ENCODE results near the gene GJA1. TPM values are rescaled to one million over a fixed set of nuclear protein-coding genes. Genes with fewer than 3 reads are reported as not detected.
"Not testable (repeated sequence)": the region's sequence is repeated elsewhere in the genome, so short reads cannot be mapped to it uniquely, and the experiment has no call there.

GJA1 gene
- 47.8 TPM for total RNA-seq
- 14.2 TPM for polyA plus RNA-seq (ENCODE audit: insufficient read depth, low read depth, low replicate concordance)
- long read RNA-seq, donor 1, partial matches to known transcripts = 0 of 4 reads
- long read RNA-seq, donor 1, other reads (novel, unspliced or antisense) = 0 of 4 reads
- long read RNA-seq, donor 2, transcript GJA1-204 (2 exons, 3,152 nt) = major isoform, 9 of 35 reads
- long read RNA-seq, donor 2, partial matches to known transcripts = 26 of 35 reads
- long read RNA-seq, donor 2, other reads (novel, unspliced or antisense) = 0 of 35 reads
- long read RNA-seq, donor 3, transcript GJA1-204 (2 exons, 3,152 nt) = major isoform, 9 of 10 reads
- long read RNA-seq, donor 3, partial matches to known transcripts = 0 of 10 reads
- long read RNA-seq, donor 3, other reads (novel, unspliced or antisense) = 0 of 10 reads
- long read RNA-seq, donor 4, partial matches to known transcripts = 0 of 3 reads
- long read RNA-seq, donor 4, other reads (novel, unspliced or antisense) = 0 of 3 reads
- long read RNA-seq, donor 5, partial matches to known transcripts = 0 of 2 reads
- long read RNA-seq, donor 5, other reads (novel, unspliced or antisense) = 0 of 2 reads
- long read RNA-seq, donor 6, transcript GJA1-204 (2 exons, 3,152 nt) = major isoform, 11 of 45 reads
- long read RNA-seq, donor 6, partial matches to known transcripts = 33 of 45 reads
- long read RNA-seq, donor 6, other reads (novel, unspliced or antisense) = 0 of 45 reads
- long read RNA-seq, donor 7 = 0 reads
- long read RNA-seq, donor 8, transcript GJA1-204 (2 exons, 3,152 nt) = major isoform, 9 of 9 reads
- long read RNA-seq, donor 8, partial matches to known transcripts = 0 of 9 reads
- long read RNA-seq, donor 8, other reads (novel, unspliced or antisense) = 0 of 9 reads
- long read RNA-seq, donor 9, partial matches to known transcripts = 0 of 3 reads
- long read RNA-seq, donor 9, other reads (novel, unspliced or antisense) = 0 of 3 reads
- long read RNA-seq, donor 10, transcript GJA1-204 (2 exons, 3,152 nt) = major isoform, 6 of 7 reads
- long read RNA-seq, donor 10, partial matches to known transcripts = 0 of 7 reads
- long read RNA-seq, donor 10, other reads (novel, unspliced or antisense) = 0 of 7 reads

DNA sequence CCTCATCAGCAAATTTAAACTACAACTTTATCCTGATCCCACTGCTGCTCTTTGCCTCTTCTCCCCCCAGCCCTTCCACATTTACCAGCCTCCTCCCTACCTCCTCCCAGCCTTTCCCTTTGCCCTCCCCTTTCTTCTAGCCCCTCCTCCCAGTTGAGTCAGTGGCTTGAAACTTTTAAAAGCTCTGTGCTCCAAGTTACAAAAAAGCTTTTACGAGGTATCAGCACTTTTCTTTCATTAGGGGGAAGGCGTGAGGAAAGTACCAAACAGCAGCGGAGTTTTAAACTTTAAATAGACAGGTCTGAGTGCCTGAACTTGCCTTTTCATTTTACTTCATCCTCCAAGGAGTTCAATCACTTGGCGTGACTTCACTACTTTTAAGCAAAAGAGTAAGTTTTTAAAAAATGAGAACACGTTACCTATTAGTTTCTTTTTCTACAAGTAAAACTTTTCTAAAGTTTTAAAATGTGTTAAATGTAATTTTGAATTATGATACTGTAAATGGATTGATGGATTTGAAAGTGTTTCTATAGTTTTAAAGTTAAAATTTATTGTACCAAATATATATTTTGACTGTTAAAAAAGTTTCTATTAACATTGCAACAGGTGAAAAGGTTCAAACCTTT, at the start of gene GJA1:
Gene GJA1 (plus strand): TSS at position 203 of the 626 bp plus-strand sequence. CDS start 11,202 bp downstream, outside the sequence.
- Histone ChIP-seq H3K4me3 (ENCODE audit: low read length in 3 of 3) (peak within 1 kb of the TSS; percentile 56 to 84 (median 69)), H3K9me3 (ENCODE audit: control insufficient read depth in 2 of 3, insufficient read depth in 1 of 3, low read length in 3 of 3) (no peaks in the 10 kb centered on the region), H3K27ac (ENCODE audit: low read depth in 2 of 2, low read length in 2 of 2) (peak within 1 kb of the TSS; percentile 73 to 74), H3K4me1 (ENCODE audit: control insufficient read depth in 2 of 3, insufficient read depth in 2 of 3, low read depth in 1 of 3, low read length in 3 of 3) (no peaks in the 10 kb centered on the region), H3K36me3 (ENCODE audit: control insufficient read depth in 2 of 3, insufficient read depth in 3 of 3, low read length in 3 of 3) (no peaks in the 10 kb centered on the region), H3K27me3 (ENCODE audit: control insufficient read depth, insufficient read depth, low read length) (no peaks in the 10 kb centered on the region), H3K9ac (ENCODE audit: low read length in 3 of 3) (peak within 1 kb of the TSS; percentile 71 to 87 (median 73))
- peak; percentile 84 for FAIRE-seq
- intact Hi-C loops (cut with DNase I) = no loop called here
- peak in 4 of 5 donors; percentile 77 to 94 (median 84) for DNase-seq
- TF ChIP-seq, protein P1, sequence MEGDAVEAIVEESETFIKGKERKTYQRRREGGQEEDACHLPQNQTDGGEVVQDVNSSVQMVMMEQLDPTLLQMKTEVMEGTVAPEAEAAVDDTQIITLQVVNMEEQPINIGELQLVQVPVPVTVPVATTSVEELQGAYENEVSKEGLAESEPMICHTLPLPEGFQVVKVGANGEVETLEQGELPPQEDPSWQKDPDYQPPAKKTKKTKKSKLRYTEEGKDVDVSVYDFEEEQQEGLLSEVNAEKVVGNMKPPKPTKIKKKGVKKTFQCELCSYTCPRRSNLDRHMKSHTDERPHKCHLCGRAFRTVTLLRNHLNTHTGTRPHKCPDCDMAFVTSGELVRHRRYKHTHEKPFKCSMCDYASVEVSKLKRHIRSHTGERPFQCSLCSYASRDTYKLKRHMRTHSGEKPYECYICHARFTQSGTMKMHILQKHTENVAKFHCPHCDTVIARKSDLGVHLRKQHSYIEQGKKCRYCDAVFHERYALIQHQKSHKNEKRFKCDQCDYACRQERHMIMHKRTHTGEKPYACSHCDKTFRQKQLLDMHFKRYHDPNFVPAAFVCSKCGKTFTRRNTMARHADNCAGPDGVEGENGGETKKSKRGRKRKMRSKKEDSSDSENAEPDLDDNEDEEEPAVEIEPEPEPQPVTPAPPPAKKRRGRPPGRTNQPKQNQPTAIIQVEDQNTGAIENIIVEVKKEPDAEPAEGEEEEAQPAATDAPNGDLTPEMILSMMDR (IDR thresholded peaks at IDR 0.05; ENCODE audit: borderline replicate concordance, extremely low read depth, insufficient read depth) = no peak

DNA sequence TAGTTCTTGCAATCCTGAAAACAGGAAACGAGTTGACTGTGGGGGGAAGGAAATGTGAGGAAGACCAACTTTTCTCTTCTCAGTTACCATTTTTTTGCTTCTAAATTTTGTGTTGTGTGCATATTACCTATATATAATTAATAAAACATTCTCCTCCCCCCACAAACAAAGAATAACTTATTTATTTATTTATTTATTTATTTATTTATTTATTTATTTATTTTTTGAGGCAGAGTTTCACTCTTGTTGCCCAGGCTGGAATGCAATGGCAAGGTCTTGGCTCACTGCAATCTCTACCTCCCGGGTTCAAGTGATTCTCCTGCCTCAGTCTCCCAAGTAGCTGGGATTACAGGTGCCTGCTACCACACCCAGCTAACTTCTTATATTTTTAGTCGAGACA, 48.9 kb upstream of the GJA1 start:
- H3K4me3 ChIP-seq (ENCODE audit: low read length in 3 of 3); FAIRE-seq; H3K36me3 ChIP-seq (ENCODE audit: control insufficient read depth in 2 of 3, insufficient read depth in 3 of 3, low read length in 3 of 3); H3K4me1 ChIP-seq (ENCODE audit: control insufficient read depth in 2 of 3, insufficient read depth in 2 of 3, low read depth in 1 of 3, low read length in 3 of 3); H3K9ac ChIP-seq (ENCODE audit: low read length in 3 of 3); intact Hi-C loops (cut with DNase I); H3K27me3 ChIP-seq (ENCODE audit: control insufficient read depth, insufficient read depth, low read length); H3K27ac ChIP-seq (ENCODE audit: low read depth in 2 of 2, low read length in 2 of 2); DNase-seq; H3K9me3 ChIP-seq (ENCODE audit: control insufficient read depth in 2 of 3, insufficient read depth in 1 of 3, low read length in 3 of 3): not testable (repeated sequence)

DNA sequence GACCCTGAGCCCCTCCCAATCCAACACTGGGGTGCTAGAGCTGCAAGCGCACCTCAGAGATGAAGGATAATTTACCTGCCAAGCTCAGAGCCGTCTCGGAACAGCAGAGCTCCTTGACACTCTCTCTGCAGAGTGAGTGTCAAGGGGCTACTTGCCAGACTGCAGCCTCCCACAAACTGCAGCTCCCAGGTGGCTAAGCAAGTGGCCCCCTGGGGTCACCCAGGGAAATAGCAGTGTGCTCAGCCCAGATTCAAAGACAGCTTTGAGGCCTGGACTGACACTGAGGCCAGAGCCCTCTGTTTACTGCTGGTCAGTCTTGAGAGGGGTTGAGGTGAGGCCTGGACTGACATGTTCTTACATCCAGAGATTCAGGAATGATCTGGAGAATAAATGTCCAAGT, 46.0 kb upstream of the GJA1 start:
- DNase-seq (no peak), FAIRE-seq (no peak)
- no peak overlapping the region for H3K27ac ChIP-seq (ENCODE audit: low read depth in 2 of 2, low read length in 2 of 2)
- no peak overlapping the region for H3K4me3 ChIP-seq (ENCODE audit: low read length in 3 of 3)
- TF ChIP-seq, protein P1 (IDR thresholded peaks at IDR 0.05; ENCODE audit: borderline replicate concordance, extremely low read depth, insufficient read depth) = no peak
- no peaks in the 10 kb centered on the region for H3K4me1 ChIP-seq (ENCODE audit: control insufficient read depth in 2 of 3, insufficient read depth in 2 of 3, low read depth in 1 of 3, low read length in 3 of 3)
- H3K9me3 ChIP-seq (ENCODE audit: control insufficient read depth in 2 of 3, insufficient read depth in 1 of 3, low read length in 3 of 3) = no peaks in the 10 kb centered on the region
- no peaks in the 10 kb centered on the region for H3K36me3 ChIP-seq (ENCODE audit: control insufficient read depth in 2 of 3, insufficient read depth in 3 of 3, low read length in 3 of 3)
- H3K27me3 ChIP-seq (ENCODE audit: control insufficient read depth, insufficient read depth, low read length) = no peaks in the 10 kb centered on the region
- H3K9ac ChIP-seq (ENCODE audit: low read length in 3 of 3) = no peak overlapping the region
- intact Hi-C loops (cut with DNase I) = no loop called here
